ENCODE results near the gene NRM.
"Not testable (repeated sequence)": the region's sequence is repeated elsewhere in the genome, so short reads cannot be mapped to it uniquely, and the experiment has no call there.

NRM gene

DNA sequence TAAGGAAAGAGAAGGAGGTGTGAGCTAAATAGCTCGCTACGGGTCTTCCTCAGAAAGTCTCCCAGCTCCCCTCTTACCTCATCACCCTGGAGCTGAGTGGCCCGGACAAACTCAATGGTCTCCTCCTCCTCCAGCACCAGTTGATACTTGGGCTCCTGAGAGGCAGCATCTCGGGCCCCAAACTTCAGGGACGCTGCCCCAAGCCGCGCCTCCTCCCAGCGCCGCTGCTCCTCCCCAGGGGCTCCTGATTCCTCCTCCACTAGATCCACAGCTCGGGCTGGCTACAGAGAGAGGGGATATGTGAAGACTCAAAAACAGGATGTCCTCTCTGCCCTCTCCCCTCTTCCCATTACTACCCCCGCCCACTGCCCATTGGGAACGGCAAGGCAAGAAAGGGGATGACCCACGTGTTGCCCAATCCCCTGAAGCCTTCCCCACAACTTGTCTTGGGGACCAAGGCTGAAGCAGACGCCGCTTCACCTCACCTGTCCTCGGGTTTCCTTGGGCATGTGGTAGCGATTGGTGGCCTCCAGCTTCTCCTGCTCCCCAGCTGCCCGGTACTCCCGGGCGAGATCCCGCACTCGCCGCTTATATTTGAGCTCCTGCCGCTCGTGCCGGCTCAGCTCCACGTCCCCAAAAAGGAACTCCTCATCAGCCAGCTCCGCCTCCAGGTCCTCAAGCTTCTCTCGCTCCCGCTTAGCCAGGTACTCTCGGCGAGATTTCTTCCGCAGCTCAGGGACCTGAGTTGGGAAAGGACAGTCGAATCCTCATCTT is 25.6 kb downstream of the NRM start:
- no peak for DNase-seq

DNA sequence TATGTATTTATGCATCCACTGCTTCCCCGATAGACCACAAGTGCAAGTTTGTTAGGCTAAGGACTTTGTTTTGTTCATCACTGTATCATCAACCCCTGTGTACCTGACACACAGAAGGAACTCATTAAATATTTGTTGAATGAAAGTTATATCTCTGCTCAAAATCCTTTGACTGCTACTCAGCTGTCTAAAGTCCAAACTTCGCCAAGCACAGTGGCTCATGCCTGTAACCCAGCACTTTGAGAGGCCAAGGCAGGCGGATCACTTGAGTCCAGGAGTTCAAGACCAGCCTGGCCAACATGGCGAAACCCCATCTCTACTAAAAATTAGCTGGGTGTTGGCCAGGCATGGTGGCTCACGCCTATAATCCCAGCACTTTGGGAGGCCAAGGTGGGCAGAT is 32.9 kb downstream of the NRM start:
- DNase-seq, result not testable (repeated sequence)

DNA sequence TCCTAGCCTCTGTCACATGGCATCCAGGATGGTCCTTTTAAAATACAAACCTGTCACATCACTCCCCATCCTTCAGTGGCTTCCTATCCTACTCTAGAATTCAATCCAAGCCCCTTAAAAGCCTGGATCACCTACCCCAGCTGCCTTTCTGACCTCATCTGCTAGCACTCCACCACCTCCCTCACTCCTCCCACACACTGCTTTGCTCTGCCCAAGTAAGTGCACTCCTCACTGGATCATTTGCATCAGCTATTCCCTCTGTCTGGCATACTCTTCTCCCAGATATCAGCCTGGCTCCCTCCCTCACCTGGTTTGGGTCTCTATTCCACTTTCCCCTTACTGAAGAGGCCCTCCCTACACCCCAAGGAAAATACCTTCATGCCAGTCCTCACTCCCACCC is 33.3 kb downstream of the NRM start:
- DNase-seq, result no peak

DNA sequence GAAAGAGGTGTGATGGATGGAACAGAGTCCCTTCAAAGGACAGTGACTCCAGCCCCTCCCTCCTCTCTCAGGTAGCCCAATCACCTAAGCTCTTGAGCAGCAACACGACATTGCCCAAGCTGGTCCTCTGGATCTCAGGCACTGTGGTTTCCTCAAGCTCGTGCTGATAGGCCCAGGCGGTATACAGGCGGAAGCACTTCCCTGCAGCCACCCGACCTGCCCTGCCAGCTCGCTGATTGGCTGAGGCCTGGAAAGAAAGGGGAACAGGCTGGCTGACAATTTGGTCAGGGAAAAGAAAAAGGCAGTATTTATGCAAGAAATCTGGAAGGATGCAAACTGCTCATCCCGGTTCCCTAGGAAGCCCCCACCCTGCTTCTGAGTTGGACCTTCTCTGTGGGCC is 34.3 kb downstream of the NRM start:
- no peak for DNase-seq

DNA sequence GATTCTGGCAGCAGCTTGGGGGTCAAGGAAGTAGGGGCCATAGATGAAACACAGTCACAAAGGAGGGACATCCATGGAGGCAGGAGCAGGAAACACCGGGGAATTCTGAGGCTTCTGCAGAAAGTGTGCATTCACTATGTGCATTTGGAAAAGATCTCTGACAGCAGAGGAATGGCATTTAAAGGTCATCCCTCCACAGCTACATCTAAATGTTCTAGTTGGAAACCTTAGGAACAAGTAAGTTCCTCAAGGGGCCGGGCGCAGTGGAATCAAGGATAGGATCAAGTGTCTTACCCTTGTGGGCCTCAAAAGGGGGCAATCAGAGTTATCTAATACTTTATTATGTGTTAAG is 35.1 kb downstream of the NRM start:
- DNase-seq, result no peak

DNA sequence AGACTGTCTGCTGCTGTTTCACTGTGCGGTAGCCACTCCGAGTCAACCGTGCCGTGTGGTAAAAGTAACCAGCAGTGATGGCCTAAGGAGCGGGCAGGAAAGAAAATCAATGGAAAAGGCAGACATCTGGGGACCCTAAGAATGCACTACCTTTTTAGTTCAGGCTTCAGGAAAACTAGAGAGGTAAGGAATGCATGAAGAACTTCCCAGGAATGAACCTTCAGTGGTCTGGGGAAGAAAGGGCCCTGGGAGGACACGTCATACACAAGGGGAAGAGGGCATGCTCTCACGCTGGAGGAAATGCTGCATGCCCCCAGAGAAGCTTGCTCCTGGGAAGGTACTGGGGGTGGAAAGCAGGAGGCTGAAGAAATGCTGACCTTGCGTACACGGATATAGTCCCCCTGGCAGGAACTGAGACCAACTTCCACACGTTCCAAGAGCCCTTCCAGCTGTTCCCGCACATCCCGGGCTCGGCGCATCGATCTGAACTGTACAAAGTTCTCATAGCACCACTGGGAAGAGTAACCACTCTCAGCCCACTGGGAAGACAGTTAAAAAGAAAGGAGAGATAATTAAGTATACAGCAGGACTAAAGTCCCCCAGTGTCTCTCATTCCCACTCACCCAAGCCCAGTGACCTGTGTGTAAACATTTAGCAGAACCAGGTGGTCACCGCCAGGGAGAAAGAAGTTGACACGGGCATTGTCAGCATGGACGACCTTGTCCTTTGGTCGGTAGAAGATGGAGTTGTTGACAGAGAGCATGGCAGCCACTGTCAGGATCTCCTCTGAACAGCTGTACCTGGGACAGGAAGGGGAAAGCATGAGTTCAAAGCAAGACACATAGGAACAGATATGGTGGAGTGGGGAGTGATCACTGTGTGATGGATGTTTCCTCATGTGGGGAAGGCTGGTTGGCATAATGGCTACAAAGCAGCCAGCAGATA is 35.7 kb downstream of the NRM start:
- no peak for DNase-seq

DNA sequence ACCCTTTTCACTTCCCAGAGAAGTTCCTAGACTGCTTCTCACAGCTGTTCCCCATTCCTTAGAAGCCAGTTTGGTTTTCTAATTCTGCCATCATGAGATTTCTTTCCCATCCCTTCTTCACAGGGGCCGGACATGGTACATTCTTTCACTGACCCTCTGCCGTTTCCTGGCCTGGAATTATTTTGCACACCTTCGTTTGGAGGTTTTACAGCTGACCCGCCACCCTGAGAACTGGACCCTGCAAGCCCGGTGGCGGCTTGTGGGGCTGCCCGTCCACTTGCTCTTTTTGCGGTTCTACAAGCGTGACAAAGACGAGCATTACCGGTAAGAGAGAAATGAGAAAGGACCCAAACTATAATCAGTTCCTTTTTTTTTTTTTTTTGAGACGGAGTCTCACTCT is 39.6 kb downstream of the NRM start:
- no peak for DNase-seq

DNA sequence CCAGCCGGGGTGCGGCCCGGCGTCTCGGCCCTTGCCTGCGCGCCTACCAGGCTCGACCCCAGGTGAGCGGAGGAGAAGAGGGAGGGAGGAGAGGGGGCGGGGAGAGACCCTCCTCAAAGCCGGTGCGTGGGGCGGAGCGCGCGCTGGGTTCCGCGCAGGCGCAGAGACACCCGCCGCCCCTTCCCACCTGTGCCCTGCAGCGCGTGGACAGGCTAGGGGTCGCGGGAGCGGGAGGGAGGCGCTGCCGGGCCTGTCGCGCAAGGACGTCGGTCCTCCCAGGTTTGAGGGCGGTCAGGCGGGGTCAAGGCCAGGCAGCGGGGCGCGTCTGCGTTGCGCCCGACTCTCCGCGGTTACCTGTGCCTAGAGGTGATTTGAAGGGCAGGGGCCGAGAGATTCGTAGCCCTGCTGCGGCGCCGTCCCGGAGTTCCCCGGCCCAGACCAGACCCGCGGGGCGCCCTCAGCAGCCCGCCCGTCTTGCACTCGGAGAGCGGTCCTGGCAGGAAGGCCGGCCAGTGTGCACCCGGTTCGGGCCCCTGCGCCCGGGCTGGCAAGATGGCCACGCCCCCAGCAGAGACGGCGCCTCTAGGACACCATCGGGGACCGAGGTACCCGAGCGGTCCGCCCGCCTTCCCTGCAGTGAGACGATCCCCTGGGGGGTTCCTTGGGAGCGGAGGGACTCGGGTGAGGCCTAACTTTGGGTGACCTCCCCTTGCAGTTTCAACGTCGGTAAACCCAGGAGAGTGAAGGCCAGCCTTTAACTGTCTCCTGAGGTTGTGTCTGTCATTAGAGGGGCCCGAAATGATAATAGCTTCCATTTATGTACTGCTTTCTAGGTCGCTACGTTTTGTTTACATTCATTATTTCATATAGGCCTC is 43.3 kb downstream of the NRM start:
- DNase-seq, result no peak

DNA sequence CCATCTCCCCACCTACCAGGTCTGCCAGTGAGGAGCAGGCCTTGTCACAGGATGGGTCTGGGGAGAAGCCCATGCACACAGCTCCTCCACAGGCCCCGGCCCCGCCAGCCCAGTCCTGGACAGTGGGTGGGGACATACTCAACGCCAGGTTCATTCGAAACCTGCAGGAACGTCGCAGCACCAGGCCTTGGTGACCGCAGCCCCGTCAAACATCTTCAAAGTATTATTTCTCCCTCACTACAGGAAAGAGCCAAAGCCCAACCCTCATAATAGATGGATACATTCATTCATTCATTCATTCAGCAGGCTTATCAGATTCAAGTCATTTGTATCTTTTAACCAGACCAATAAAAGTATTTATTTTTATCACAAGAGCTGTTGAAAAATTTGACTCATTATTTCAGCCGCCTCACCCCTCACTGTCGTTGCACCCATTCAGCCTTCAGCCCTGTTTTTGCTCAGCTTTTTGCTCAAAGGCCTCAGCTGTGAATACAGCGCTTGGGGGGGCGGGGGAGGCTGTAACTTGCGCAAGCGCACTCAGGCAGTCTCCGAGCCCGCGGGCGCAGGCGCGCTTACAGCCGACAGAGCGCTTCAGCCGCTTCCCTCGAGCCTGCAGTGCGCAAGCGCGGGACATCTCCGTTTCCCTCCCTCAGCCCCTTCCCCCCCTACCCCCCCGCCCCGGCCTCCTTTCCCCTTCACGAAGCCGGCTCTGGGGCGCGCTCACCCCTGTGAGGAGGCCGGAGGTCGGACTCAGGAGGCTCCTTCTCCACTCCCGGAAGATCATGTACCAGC is 44.1 kb downstream of the NRM start, which contains the start of gene C6orf136:
TSS of gene C6orf136 (plus strand) at position 684 of the 792 bp plus-strand sequence. CDS start at position 783, 99 bp downstream.
- peak; percentile 51 for DNase-seq

DNA sequence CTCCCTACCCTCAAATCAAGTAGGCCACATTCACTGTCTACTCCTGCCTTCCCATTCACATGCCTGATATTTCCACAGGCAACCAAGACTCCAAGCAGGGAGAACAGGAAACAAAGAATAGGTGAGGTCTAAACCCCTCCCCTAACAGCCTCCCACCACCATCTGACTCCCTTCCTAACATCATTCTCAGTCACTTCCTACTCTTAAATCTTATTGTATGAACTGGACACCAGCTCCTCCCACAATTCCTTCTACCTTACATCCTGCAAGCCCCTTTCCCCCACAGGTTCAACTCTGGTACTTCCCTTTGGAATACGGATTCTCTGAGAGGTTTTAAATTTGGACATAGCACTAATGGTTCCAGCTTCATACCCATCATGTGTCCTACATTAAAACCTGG is 44.8 kb downstream of the NRM start:
- DNase-seq, result no peak

DNA sequence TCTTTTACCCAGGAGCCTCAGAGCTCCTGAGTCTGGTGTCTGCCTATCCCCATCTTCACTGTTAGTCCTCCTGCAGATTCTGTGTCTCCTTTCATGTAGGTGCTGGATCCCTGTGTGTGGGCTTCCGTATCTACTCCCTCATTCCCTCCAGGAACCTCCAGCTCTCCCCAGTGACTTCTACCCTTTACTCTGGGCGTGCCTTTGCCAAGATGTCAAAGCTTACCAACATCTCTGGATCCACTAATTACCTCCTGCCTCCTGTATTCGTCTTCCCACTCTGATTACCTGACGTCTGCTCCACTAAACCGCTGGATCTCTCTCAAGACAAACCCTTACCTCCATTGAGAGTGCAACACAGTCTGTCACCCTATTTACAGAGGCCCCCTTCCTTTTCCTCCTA is 46.0 kb downstream of the NRM start:
- no peak for DNase-seq

DNA sequence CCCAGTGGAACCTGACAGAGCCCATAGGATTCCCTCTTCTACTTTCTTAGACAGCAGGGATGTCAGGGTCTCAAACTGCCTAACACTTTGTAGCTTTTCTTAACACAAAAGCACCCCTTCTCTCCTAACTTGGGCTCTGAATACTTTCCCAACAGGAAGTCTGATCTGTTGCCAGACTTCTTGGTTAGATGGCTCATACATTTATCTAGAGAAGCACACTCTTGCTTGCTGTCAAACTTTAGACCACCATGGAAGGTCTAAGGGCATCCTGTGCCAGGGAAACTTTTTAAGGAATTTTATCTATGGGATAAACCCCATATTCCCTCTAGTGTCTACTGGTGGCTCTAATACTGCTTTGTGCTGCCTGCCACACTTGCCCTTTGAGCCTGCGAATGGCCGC is 47.1 kb downstream of the NRM start:
- no peak for DNase-seq

DNA sequence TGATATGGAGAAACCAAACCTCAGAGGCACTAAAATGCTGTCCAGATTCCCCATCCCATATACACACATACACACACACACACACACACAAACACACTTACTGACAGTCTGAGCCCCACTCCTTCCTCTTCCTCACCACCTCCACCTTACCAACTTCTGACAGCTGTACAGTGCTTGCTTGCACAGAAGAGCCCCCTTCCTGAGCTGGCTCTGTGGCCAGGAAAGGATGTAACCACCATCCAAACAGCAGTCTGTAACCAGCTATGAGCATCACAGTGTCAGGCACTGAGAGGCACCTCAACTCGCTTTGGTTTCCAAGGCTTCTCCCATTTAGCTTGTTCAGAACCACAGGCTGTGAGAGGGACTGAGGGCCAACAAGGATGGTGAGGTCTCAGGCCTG is 49.7 kb downstream of the NRM start:
- no peak for DNase-seq

DNA sequence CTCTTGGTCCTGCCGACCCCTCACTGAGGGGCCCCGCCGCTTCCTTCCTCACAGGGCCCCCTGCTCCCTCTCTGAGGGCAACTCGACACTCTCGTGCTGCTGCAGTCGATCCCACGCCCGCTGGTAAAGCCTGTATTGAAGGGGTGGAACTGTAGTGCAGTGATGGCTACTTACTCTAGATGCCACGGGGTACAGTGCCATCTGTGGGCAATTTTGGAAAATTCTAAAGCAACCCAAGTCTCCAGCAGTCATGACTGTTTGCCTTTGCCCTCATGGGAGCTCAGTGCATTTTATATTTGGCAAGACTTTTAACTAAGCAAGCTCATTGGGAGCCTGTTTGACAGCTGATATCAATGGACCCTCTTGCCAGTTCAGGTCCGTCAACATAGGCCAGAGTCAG is 50.3 kb downstream of the NRM start:
- no peak for DNase-seq
